Caco-2 (cell line): Measurements from ENCODE around the gene OR12D3. TPM values are rescaled to one million over a fixed set of nuclear protein-coding genes. Genes with fewer than 3 reads are reported as not detected.
"Not testable (repeated sequence)": the region's sequence is repeated elsewhere in the genome, so short reads cannot be mapped to it uniquely, and the experiment has no call there.

Experiments used
- BruUV-seq: library from RNA; stranded (reverse); fragments of 400-500 nt; replicated peaks from 2 replicates; lab custom pipeline; 2021; lab: Mats Ljungman, UMichigan
- CTCF ChIA-PET: fragments of 300-600 bp; sonication (Branson Sonifier 250); formaldehyde crosslinking; loops from one replicate; lab custom pipeline; 2022; ENCODE audit warnings: antibody characterized with exemption; lab: Charles Lee
- POLR2A ChIA-PET: fragments of 300-600 bp; sonication (Branson Sonifier 250); formaldehyde crosslinking; loops from one replicate; lab custom pipeline; 2022; ENCODE audit warnings: antibody characterized with exemption; lab: Charles Lee
- DNase-seq, 2 experiments: peaks; one replicate each; pipeline versions ENCODE4 v3.0.0 to v3.0.0-alpha.2; 2020 to 2022
- H3K27me3 ChIP-seq: replicated peaks from 2 replicates; pipeline ENCODE4 v1.6.0; 2011; ENCODE audit warnings: low read length; ENCODE audit not compliant: control insufficient read depth, insufficient read depth
- H3K36me3 ChIP-seq: 2 replicates; pipeline ENCODE4 v1.5.1; 2011; ENCODE audit warnings: low read length; ENCODE audit not compliant: control insufficient read depth, insufficient read depth
- H3K4me1 ChIP-seq: fragments of 250-450 bp; sonication (Bioruptor Pico); 2 replicates; pipeline ENCODE4 v1.5.1; 2020; ENCODE audit warnings: mild to moderate bottlenecking
- H3K4me3 ChIP-seq: 2 replicates; pipeline ENCODE4 v1.5.1; 2011; ENCODE audit warnings: low read depth, mild to moderate bottlenecking, control low read depth, low read length
- H3K9me3 ChIP-seq: fragments of 250-450 bp; sonication (Bioruptor Pico); 2 replicates; pipeline ENCODE4 v1.5.1; 2020; ENCODE audit warnings: mild to moderate bottlenecking, moderate library complexity
- H3K27ac Mint-ChIP-seq: one replicate; pipeline ENCODE4 v1.8.0; 2022; ENCODE audit warnings: mixed read lengths; ENCODE audit not compliant: unreplicated experiment
- H3K27me3 Mint-ChIP-seq: one replicate; pipeline ENCODE4 v1.8.0; 2022; ENCODE audit warnings: mixed read lengths; ENCODE audit not compliant: insufficient read depth, unreplicated experiment
- H3K36me3 Mint-ChIP-seq: one replicate; pipeline ENCODE4 v1.8.0; 2022; ENCODE audit warnings: mild to moderate bottlenecking, mixed read lengths; ENCODE audit not compliant: insufficient read depth, unreplicated experiment
- H3K4me1 Mint-ChIP-seq: one replicate; pipeline ENCODE4 v1.8.0; 2022; ENCODE audit warnings: low read depth, mixed read lengths; ENCODE audit not compliant: unreplicated experiment
- H3K4me3 Mint-ChIP-seq: one replicate; pipeline ENCODE4 v1.8.0; 2022; ENCODE audit warnings: mild to moderate bottlenecking, moderate library complexity, mixed read lengths; ENCODE audit not compliant: unreplicated experiment
- H3K9me3 Mint-ChIP-seq: one replicate; pipeline ENCODE4 v1.8.0; 2022; ENCODE audit warnings: mixed read lengths; ENCODE audit not compliant: unreplicated experiment
- CTCF ChIP-seq, 2 experiments: fragments of 200-600 bp in 1 of 2; IDR thresholded peaks; 1 replicate in 1 of 2; 2 replicates in 1 of 2; pipeline versions ENCODE4 v1.5.1 to v1.8.0; 2011 to 2022; ENCODE audit warnings: antibody characterized with exemption in 1 of 2, control low read depth in 1 of 2, inconsistent platforms in 1 of 2, low read depth in 1 of 2, low read length in 1 of 2, mild to moderate bottlenecking in 1 of 2, moderate library complexity in 1 of 2; ENCODE audit not compliant: insufficient read depth in 1 of 2, severe bottlenecking in 1 of 2, unreplicated experiment in 1 of 2
- intact Hi-C: fragments of 100-400 bp; cut with micrococcal nuclease; formaldehyde crosslinking; loops from one replicate; pipeline ENCODE4 v1.10.0; 2022; ENCODE audit not compliant: unreplicated experiment
- total RNA-seq: library from RNA; stranded (reverse); gene quantifications from 2 replicates; pipeline ENCODE4 v1.2.3, GENCODE V29; 2022

OR12D3 gene
- total RNA-seq, 1 experiment from 2014 or later = not detected

GRCh38 chr6:29354980-29355379 is 20.1 kb downstream of the OR12D3 start:
- no peaks in the 10 kb centered on the region for H3K4me1 ChIP-seq
- no peak overlapping the region for H3K27ac Mint-ChIP-seq
- H3K9me3 Mint-ChIP-seq = no peaks in the 10 kb centered on the region
- no peak for DNase-seq
- intact Hi-C loops = no loop called here
- no peaks in the 10 kb centered on the region for H3K4me1 Mint-ChIP-seq
- CTCF ChIA-PET = no interaction called here
- H3K36me3 Mint-ChIP-seq = no peaks in the 10 kb centered on the region
- H3K36me3 ChIP-seq = no peaks in the 10 kb centered on the region
- POLR2A ChIA-PET = no interaction called here
- H3K4me3 ChIP-seq = no peak overlapping the region
- peaks cover 3% of the 10 kb centered on the region for H3K27me3 Mint-ChIP-seq
- H3K9me3 ChIP-seq = no peaks in the 10 kb centered on the region
- BruUV-seq = no TSS peak
- no peak overlapping the region for H3K4me3 Mint-ChIP-seq
- no peaks in the 10 kb centered on the region for H3K27me3 ChIP-seq
- TF ChIP-seq CTCF (IDR thresholded peaks at IDR 0.05; ENCODE audit: insufficient read depth in 1 of 2, low read depth in 1 of 2, low read length in 1 of 2, severe bottlenecking in 1 of 2, unreplicated experiment in 1 of 2) = no peak

GRCh38 chr6:29349348-29349747 is 25.7 kb downstream of the OR12D3 start:
- H3K9me3 Mint-ChIP-seq, H3K27me3 ChIP-seq, H3K4me1 ChIP-seq, H3K4me3 Mint-ChIP-seq, intact Hi-C loops, POLR2A ChIA-PET, H3K27ac Mint-ChIP-seq, H3K36me3 ChIP-seq, H3K4me1 Mint-ChIP-seq, H3K36me3 Mint-ChIP-seq, H3K27me3 Mint-ChIP-seq, CTCF ChIA-PET, H3K9me3 ChIP-seq, BruUV-seq, H3K4me3 ChIP-seq, DNase-seq: not testable (repeated sequence)

GRCh38 chr6:29345380-29345779 is 29.7 kb downstream of the OR12D3 start:
- Histone ChIP-seq H3K4me3 (no peak overlapping the region), H3K36me3 (no peaks in the 10 kb centered on the region), H3K4me1 (no peaks in the 10 kb centered on the region), H3K27me3 (no peaks in the 10 kb centered on the region), H3K9me3 (no peaks in the 10 kb centered on the region)
- H3K27me3 Mint-ChIP-seq = peaks cover 5% of the 10 kb centered on the region
- intact Hi-C loops = no loop called here
- no peak overlapping the region for H3K4me3 Mint-ChIP-seq
- ChIA-PET POLR2A (no interaction called here), CTCF (no interaction called here)
- no peaks in the 10 kb centered on the region for H3K4me1 Mint-ChIP-seq
- H3K36me3 Mint-ChIP-seq = no peaks in the 10 kb centered on the region
- no TSS peak for BruUV-seq
- TF ChIP-seq CTCF (IDR thresholded peaks at IDR 0.05; ENCODE audit: insufficient read depth in 1 of 2, low read depth in 1 of 2, low read length in 1 of 2, severe bottlenecking in 1 of 2, unreplicated experiment in 1 of 2) = no peak
- no peak for DNase-seq
- H3K9me3 Mint-ChIP-seq = no peaks in the 10 kb centered on the region
- no peak overlapping the region for H3K27ac Mint-ChIP-seq

GRCh38 chr6:29336269-29336668 is 38.8 kb downstream of the OR12D3 start:
- peaks cover 14% of the 10 kb centered on the region for H3K27me3 Mint-ChIP-seq
- intact Hi-C loops = no loop called here
- ChIA-PET POLR2A (no interaction called here), CTCF (no interaction called here)
- no peak overlapping the region for H3K4me3 Mint-ChIP-seq
- no peak for TF ChIP-seq CTCF (IDR thresholded peaks at IDR 0.05; ENCODE audit: insufficient read depth in 1 of 2, low read depth in 1 of 2, low read length in 1 of 2, severe bottlenecking in 1 of 2, unreplicated experiment in 1 of 2)
- no peaks in the 10 kb centered on the region for H3K9me3 Mint-ChIP-seq
- Histone ChIP-seq H3K4me3 (no peak overlapping the region), H3K36me3 (no peaks in the 10 kb centered on the region), H3K4me1 (no peaks in the 10 kb centered on the region), H3K9me3 (no peaks in the 10 kb centered on the region), H3K27me3 (no peaks in the 10 kb centered on the region)
- H3K27ac Mint-ChIP-seq = no peak overlapping the region
- no peaks in the 10 kb centered on the region for H3K4me1 Mint-ChIP-seq
- no TSS peak for BruUV-seq
- H3K36me3 Mint-ChIP-seq = no peaks in the 10 kb centered on the region
- DNase-seq = no peak
